Breast epithelium (tissue), 3 donors: ENCODE data around the gene VPS29.

ENCODE experiments used
- POLR2A ChIP-seq: fragments of 450-650 bp; IDR thresholded peaks from one replicate; pipeline ENCODE4 v1.6.1; 2016; ENCODE audit warnings: antibody characterized with exemption, mild to moderate bottlenecking, moderate library complexity
- TF ChIP-seq, protein P1 (sequence below), 3 donors: fragments of 450-650 bp; IDR thresholded peaks; one replicate each; pipeline ENCODE4 v1.5.1; 2016 to 2017; ENCODE audit warnings: antibody characterized with exemption in 3 of 3, mild to moderate bottlenecking in 3 of 3, moderate library complexity in 3 of 3

DNA sequence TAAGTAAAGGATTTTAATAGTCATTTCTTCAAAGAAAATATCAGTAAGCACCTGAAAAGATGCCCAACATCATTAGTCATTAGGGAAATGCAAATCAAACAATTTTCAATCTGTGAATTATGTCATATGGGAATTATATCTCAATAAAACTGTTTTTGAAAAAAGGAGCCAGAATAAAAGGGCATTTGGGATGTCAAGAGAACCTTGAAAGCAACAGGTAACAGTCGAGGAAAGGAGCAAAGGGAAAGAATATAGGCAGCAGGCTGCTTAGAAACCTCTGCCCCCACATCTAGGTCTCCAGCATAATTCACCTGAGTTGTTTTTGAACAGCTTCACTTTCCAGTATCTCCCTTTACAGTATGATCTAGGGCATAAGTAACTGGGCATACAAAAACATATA, 12.5 kb upstream of the VPS29 start:
- TF ChIP-seq, protein P1, sequence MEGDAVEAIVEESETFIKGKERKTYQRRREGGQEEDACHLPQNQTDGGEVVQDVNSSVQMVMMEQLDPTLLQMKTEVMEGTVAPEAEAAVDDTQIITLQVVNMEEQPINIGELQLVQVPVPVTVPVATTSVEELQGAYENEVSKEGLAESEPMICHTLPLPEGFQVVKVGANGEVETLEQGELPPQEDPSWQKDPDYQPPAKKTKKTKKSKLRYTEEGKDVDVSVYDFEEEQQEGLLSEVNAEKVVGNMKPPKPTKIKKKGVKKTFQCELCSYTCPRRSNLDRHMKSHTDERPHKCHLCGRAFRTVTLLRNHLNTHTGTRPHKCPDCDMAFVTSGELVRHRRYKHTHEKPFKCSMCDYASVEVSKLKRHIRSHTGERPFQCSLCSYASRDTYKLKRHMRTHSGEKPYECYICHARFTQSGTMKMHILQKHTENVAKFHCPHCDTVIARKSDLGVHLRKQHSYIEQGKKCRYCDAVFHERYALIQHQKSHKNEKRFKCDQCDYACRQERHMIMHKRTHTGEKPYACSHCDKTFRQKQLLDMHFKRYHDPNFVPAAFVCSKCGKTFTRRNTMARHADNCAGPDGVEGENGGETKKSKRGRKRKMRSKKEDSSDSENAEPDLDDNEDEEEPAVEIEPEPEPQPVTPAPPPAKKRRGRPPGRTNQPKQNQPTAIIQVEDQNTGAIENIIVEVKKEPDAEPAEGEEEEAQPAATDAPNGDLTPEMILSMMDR (IDR thresholded peaks at IDR 0.05) = no peak
- no peak for TF ChIP-seq POLR2A
